ENCODE measurements around the gene BIRC3.
"Not testable (repeated sequence)": the region's sequence is repeated elsewhere in the genome, so short reads cannot be mapped to it uniquely, and the experiment has no call there.

BIRC3 gene

GRCh38 chr11:102295045-102295444, 22.2 kb upstream of the BIRC3 start:
- DNase-seq (ENCODE audit: low read depth) = no peak

- DNase-seq (ENCODE audit: low read depth) = not testable (repeated sequence)
Observed at GRCh38 chr11:102296757-102297156, 20.5 kb upstream of the BIRC3 start.

GRCh38 chr11:102300837-102301236, 16.4 kb upstream of the BIRC3 start:
- not testable (repeated sequence) for DNase-seq (ENCODE audit: low read depth)

GRCh38 chr11:102302241-102302640, 15.0 kb upstream of the BIRC3 start:
- DNase-seq (ENCODE audit: low read depth) = no peak

- no peak for DNase-seq (ENCODE audit: low read depth)
Observed at GRCh38 chr11:102304686-102305085, 12.6 kb upstream of the BIRC3 start.

- DNase-seq (ENCODE audit: low read depth) = no peak
Observed at GRCh38 chr11:102305352-102306047, 11.8 kb upstream of the BIRC3 start.

- no peak for DNase-seq (ENCODE audit: low read depth)
Observed at GRCh38 chr11:102306048-102306597, 11.2 kb upstream of the BIRC3 start.

- DNase-seq (ENCODE audit: low read depth) = no peak
Observed at GRCh38 chr11:102306817-102307726, 10.2 kb upstream of the BIRC3 start.

GRCh38 chr11:102307727-102308038, 9.6 kb upstream of the BIRC3 start:
- DNase-seq (ENCODE audit: low read depth) = no peak

- no peak for DNase-seq (ENCODE audit: low read depth)
Observed at GRCh38 chr11:102309621-102310541, 7.4 kb upstream of the BIRC3 start.

GRCh38 chr11:102312667-102313066, 4.6 kb upstream of the BIRC3 start:
- DNase-seq (ENCODE audit: low read depth) = no peak

- DNase-seq (ENCODE audit: low read depth) = no peak
Observed at GRCh38 chr11:102313238-102313940, 3.9 kb upstream of the BIRC3 start.

- no peak for DNase-seq (ENCODE audit: low read depth)
Observed at GRCh38 chr11:102314784-102315183, 2.5 kb upstream of the BIRC3 start.

GRCh38 chr11:102316346-102316904, 859 bp upstream of the BIRC3 start:
- no peak for DNase-seq (ENCODE audit: low read depth)

- DNase-seq (ENCODE audit: low read depth) = no peak
Observed at GRCh38 chr11:102317768-102318103, 452 bp downstream of the BIRC3 start.

- no peak for DNase-seq (ENCODE audit: low read depth)
Observed at GRCh38 chr11:102318469-102318868, 1.2 kb downstream of the BIRC3 start.

GRCh38 chr11:102319544-102319943, 2.3 kb downstream of the BIRC3 start:
- DNase-seq (ENCODE audit: low read depth) = no peak

- DNase-seq (ENCODE audit: low read depth) = no peak
Observed at GRCh38 chr11:102320188-102320587, 2.9 kb downstream of the BIRC3 start.

GRCh38 chr11:102320679-102321078, 3.4 kb downstream of the BIRC3 start:
- no peak for DNase-seq (ENCODE audit: low read depth)

- DNase-seq (ENCODE audit: low read depth) = no peak
Observed at GRCh38 chr11:102322560-102322959, 5.3 kb downstream of the BIRC3 start.
